Activated naive CD8-positive, alpha-beta T cell treated with anti-CD3 and anti-CD28 coated beads, Interleukin-2, amount 10 ng/mL, durations not matched to agents 7 days and 5 days (primary cell): ENCODE measurements around the gene EFCAB5. TPM values are rescaled to one million over a fixed set of nuclear protein-coding genes. Genes with fewer than 3 reads are reported as not detected.
"Not testable (repeated sequence)": the region's sequence is repeated elsewhere in the genome, so short reads cannot be mapped to it uniquely, and the experiment has no call there.

Experiments
- ATAC-seq: fragments of 150-1000 bp; cut with Tn5 transposase; one replicate; pipeline ENCODE4 v1.10.0; 2021; ENCODE audit warnings: low read depth, moderate library complexity
- POLR2A ChIA-PET: fragments of 350-600 bp; sonication (Branson Sonifier 250); formaldehyde crosslinking; loops from one replicate; lab custom pipeline; 2021; ENCODE audit warnings: antibody characterized with exemption; lab: Charles Lee
- DNase-seq: peaks from one replicate; pipeline ENCODE4 v3.0.0; 2021
- H3K27ac Mint-ChIP-seq: one replicate; pipeline ENCODE4 v1.8.0; 2022; ENCODE audit warnings: mild to moderate bottlenecking, mixed read lengths
- H3K27me3 Mint-ChIP-seq: one replicate; pipeline ENCODE4 v1.8.0; 2022; ENCODE audit warnings: mild to moderate bottlenecking, moderate library complexity, mixed read lengths
- H3K36me3 Mint-ChIP-seq: one replicate; pipeline ENCODE4 v1.8.0; 2021; ENCODE audit warnings: mild to moderate bottlenecking, mixed read lengths
- H3K4me1 Mint-ChIP-seq: one replicate; pipeline ENCODE4 v1.8.0; 2021; ENCODE audit warnings: mixed read lengths
- H3K4me3 Mint-ChIP-seq: one replicate; pipeline ENCODE4 v1.8.0; 2022; ENCODE audit warnings: mild to moderate bottlenecking, moderate library complexity, mixed read lengths
- H3K9me3 Mint-ChIP-seq: one replicate; pipeline ENCODE4 v1.8.0; 2021; ENCODE audit warnings: mixed read lengths
- total RNA-seq, 2 experiments: library from RNA; stranded (reverse); gene quantifications; one replicate each; pipeline ENCODE4 v1.2.3, GENCODE V29; 2021

Gene EFCAB5
- total RNA-seq, 2 experiments from 2014 or later, result 0.74 to 1.3 TPM

DNA sequence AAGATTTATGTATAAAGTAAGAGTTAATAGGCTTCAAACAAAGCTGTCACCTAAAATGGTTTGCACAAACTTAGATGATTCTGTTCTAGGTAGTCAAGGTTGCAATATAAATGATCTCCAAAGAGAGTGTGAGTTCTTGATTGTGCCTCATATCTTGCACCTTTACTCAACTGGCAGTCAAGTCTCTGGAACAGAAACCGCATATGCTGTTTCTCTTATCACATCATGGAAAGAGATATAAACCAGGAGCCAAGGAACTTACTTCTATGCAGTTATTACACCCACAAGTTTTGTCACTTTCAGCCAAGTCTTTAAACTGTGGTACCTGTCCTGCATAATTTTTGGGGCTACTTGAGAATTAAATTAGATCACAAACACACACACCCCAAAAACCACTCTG lies 16.6 kb upstream of the EFCAB5 start:
- no peak overlapping the region for H3K27ac Mint-ChIP-seq
- DNase-seq (no peak), ATAC-seq (no peak)
- H3K4me1 Mint-ChIP-seq, result peaks cover 17% of the 10 kb centered on the region
- POLR2A ChIA-PET, result no interaction called here
- no peak overlapping the region for H3K4me3 Mint-ChIP-seq
- no peaks in the 10 kb centered on the region for H3K27me3 Mint-ChIP-seq
- H3K36me3 Mint-ChIP-seq, result peaks cover 17% of the 10 kb centered on the region
- no peaks in the 10 kb centered on the region for H3K9me3 Mint-ChIP-seq

DNA sequence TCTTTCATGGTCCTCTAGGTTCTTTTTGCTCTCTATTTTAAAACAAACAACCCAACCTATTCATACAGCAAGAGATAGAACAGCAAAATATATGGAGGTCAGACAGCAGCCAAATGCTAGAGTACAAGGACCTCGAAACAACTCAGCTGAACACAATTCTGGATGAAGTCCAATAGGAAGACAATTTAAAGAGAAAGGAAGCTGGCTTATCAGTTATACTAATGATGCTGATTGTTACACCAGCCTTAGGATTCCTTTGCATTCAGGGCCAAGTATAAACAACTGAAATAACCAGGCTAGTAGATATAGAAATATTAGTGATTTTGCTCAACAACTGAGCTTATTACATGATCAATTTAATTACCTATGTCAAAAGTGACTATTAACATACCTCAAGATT lies 13.9 kb upstream of the EFCAB5 start:
- Mint-ChIP-seq H3K36me3 (peaks cover 15% of the 10 kb centered on the region), H3K9me3 (no peaks in the 10 kb centered on the region), H3K27me3 (no peaks in the 10 kb centered on the region), H3K4me1 (peaks cover 13% of the 10 kb centered on the region), H3K4me3 (peak overlapping the region; percentile 33), H3K27ac (no peak overlapping the region)
- POLR2A ChIA-PET, result no interaction called here
- no peak for ATAC-seq
- DNase-seq, result no peak

DNA sequence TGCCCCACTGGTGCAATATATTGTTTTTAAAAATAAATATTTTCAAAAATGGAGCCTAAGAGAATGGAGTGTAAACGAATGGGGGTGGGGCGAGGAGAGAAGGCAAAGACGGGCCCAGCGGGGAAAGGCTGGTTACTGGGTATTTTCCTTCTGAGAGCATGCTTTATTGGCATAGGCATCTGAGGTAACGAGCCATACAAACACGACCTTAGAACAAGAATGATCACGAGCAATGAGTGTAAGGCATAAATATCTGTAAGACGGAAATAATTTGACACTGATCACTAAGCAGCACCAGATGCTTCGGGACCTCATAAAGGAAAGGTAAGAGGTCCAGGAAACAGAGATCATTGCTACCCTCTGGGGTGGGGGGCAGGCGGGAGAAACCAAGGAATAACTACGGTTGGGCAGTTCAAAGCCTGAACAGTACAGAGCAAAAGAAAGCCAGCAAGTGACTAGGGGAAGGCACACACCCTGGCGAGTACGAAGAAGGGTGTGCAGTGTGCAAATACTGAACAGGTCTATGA lies 12.4 kb upstream of the EFCAB5 start:
- Mint-ChIP-seq H3K9me3 (no peaks in the 10 kb centered on the region), H3K4me1 (peaks cover 13% of the 10 kb centered on the region), H3K27me3 (no peaks in the 10 kb centered on the region), H3K36me3 (peaks cover 13% of the 10 kb centered on the region), H3K27ac (no peak overlapping the region), H3K4me3 (no peak overlapping the region)
- POLR2A ChIA-PET, result interaction anchor here (0.6 to 3.3 kb wide), 6 partner anchors 37 to 314 kb away, joined by 3 to 42 read pairs (median 8); no protein-coding TSS in a partner anchor
- DNase-seq (no peak), ATAC-seq (no peak)

DNA sequence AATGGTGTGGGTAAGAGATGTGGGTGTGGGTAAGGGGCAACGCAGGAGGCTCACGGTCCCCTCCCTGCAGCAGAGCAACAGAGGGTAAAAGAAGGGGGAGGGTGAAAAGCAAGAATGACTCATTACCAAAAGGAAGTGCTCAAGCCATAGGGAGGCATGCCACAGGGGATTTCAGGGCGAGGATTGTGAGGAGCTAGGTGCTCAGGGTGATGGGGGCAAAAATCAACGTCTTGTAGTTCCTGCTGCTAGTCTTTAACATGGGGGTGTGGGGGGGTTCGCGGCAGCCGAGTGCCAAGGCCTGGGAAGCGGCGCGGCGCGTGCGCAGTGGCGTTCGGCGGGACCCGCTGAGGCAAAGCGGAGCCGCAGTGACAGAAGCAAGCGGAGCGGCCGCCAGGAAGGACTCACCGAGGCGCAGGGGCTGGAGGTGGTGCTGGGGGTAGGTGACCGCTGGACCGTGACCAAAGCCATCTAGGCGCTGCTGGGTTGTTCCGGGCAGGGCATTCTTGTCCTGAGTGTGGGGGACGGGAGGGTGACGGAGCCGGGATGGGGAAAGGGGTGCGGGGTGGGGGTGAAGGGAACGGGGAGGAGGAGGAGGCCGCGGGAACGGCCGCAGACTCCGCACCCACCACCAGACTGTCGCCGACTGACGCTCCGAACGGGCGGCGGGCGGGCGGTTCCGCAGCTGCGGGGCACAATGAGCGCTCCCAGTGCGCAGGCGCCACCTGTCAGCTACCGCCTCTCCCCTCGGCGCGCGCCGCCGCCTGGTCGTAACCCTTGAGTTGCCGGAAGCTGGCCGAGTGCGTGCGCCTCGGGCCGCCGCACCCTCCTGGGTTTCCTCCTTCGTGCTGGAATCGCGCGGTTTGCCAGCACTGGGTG lies 11.7 kb upstream of the EFCAB5 start, which contains the start of gene SSH2:
TSS of gene SSH2 (minus strand) at position 696 of the 876 bp plus-strand sequence. CDS start at position 468, 228 bp downstream.
- no peak within 1 kb of the TSS for H3K4me3 Mint-ChIP-seq
- POLR2A ChIA-PET, result interaction anchor here (0.6 to 3.3 kb wide), 11 partner anchors 38 to 314 kb away, joined by 3 to 42 read pairs (median 4); partner anchors contain the start of gene CORO6
- H3K27me3 Mint-ChIP-seq, result no peaks in the 10 kb centered on the region
- H3K27ac Mint-ChIP-seq, result no peak within 1 kb of the TSS
- DNase-seq (peak; percentile 90), ATAC-seq (peak; percentile 74)
- peaks cover 13% of the 10 kb centered on the region for H3K36me3 Mint-ChIP-seq
- H3K9me3 Mint-ChIP-seq, result no peaks in the 10 kb centered on the region
- H3K4me1 Mint-ChIP-seq, result peaks cover 13% of the 10 kb centered on the region

DNA sequence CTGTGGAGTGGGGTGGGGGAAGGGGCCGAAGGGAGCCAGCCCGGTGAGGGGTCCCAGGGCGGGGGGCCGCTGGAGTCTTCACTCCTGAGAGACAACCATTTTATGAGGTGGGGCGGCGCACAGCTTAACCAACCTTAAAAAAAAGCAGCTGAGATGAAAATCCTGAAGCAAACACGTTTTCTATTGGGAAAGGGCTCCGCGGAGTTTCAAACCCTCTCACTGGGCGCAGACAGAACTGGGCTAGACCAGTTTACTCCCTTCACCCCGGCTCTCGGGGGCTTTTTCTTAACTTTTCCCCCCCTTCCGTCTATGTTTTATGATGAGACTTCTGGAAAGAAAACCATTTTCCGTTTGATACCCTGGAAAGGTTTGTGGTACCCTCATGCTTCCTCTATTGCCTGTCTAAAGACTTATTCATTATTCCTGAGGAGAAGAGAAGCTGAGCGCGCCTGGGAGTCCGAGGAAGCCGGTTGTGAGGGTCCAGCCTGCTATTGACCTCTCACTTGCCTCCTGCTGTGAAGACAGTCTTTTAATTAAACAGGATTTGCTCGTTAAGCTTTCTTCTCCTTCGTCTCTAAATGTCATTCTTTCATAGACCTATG lies 10.9 kb upstream of the EFCAB5 start:
- no peak overlapping the region for H3K27ac Mint-ChIP-seq
- POLR2A ChIA-PET, result interaction anchor here (0.6 to 3.3 kb wide), 12 partner anchors 8 to 363 kb away, joined by 3 to 42 read pairs (median 4); partner anchors contain the start of gene CORO6
- DNase-seq, result no peak
- no peaks in the 10 kb centered on the region for H3K9me3 Mint-ChIP-seq
- no peaks in the 10 kb centered on the region for H3K27me3 Mint-ChIP-seq
- peak; percentile 24 for ATAC-seq
- no peak overlapping the region for H3K4me3 Mint-ChIP-seq
- H3K36me3 Mint-ChIP-seq, result peaks cover 13% of the 10 kb centered on the region
- peaks cover 13% of the 10 kb centered on the region for H3K4me1 Mint-ChIP-seq

DNA sequence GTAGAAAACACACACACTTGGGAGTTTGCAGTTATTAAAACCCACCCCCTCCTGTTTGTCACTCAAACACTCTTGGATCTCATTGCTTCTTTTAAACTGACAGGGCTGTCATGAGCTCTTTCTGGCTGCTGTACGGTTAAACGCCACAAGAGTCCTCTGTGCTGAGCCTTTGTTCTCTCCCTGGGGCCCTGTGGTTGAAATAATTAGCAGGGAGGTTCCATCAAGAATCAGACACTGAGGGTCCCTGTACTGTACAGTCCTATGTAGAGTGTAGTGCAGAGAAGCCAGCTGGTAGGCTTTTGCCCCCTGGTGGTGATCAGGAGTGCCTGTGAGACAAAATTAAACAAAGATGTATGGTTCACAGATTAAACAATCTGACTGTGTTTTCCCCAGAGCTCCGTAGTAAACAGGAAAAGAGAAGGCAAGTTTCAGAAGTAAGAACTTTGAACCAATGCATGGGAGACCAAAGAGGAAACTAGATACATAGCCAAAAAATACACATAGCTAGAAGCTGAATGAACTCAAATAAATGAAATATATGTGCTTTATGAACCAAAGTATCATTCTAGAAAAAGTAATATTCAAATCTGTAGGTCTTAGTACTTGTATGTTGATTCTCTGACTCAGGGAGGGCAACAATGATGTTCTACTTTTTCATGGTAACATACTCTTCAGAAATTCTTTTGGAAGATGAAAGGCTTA lies 10.1 kb upstream of the EFCAB5 start:
- Mint-ChIP-seq H3K27ac (no peak overlapping the region), H3K4me1 (peaks cover 12% of the 10 kb centered on the region), H3K27me3 (peaks cover 3% of the 10 kb centered on the region), H3K36me3 (peaks cover 11% of the 10 kb centered on the region), H3K9me3 (no peaks in the 10 kb centered on the region), H3K4me3 (no peak overlapping the region)
- peak; percentile 53 for DNase-seq
- ATAC-seq, result peak; percentile 74
- POLR2A ChIA-PET, result interaction anchor here (0.9 to 3.3 kb wide), 8 partner anchors 9 to 364 kb away, joined by 3 to 42 read pairs (median 11); partner anchors contain the start of gene CORO6

DNA sequence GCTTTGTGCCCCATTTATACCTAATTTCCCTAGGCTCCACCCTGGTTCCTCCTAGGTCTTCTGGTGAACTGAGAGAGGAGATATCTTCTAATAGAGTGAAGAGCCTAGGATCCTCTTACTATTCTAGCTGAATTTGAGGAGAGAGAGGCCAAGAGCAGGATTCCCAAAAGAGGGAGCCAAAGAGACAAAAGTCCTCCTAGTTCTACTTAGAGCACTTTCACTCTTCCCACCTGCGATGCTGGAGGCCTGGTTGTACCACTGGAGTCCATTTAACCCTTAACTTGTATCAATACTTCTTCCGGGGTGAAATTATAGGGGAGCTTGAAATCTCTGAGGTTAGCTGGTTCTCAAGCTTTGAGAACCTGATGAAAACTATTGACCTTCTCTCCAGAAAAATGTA lies 8.1 kb upstream of the EFCAB5 start:
- H3K27me3 Mint-ChIP-seq, result peaks cover 3% of the 10 kb centered on the region
- POLR2A ChIA-PET, result no interaction called here
- peaks cover 3% of the 10 kb centered on the region for H3K36me3 Mint-ChIP-seq
- peaks cover 4% of the 10 kb centered on the region for H3K4me1 Mint-ChIP-seq
- no peak overlapping the region for H3K4me3 Mint-ChIP-seq
- no peaks in the 10 kb centered on the region for H3K9me3 Mint-ChIP-seq
- ATAC-seq (no peak), DNase-seq (no peak)
- H3K27ac Mint-ChIP-seq, result no peak overlapping the region

DNA sequence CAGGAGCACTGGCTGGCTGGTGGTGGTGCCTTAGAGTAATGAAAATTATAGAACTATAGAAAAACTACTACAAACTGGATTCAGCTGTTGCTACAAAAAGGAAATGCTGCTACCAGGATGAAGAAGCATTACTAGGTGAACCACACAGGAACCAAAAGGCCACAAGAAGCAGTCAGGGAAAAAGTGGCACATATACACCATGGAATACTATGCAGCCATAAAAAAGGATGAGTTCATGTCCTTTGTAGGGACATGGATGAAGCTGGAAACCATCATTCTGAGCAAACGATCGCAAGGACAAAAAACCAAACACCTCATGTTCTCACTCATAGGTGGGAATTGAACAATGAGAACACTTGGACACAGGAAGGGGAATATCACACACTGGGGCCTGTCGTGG lies 5.5 kb upstream of the EFCAB5 start:
- H3K9me3 Mint-ChIP-seq, H3K4me1 Mint-ChIP-seq, POLR2A ChIA-PET, H3K27ac Mint-ChIP-seq, DNase-seq, ATAC-seq, H3K36me3 Mint-ChIP-seq, H3K4me3 Mint-ChIP-seq, H3K27me3 Mint-ChIP-seq: not testable (repeated sequence)

DNA sequence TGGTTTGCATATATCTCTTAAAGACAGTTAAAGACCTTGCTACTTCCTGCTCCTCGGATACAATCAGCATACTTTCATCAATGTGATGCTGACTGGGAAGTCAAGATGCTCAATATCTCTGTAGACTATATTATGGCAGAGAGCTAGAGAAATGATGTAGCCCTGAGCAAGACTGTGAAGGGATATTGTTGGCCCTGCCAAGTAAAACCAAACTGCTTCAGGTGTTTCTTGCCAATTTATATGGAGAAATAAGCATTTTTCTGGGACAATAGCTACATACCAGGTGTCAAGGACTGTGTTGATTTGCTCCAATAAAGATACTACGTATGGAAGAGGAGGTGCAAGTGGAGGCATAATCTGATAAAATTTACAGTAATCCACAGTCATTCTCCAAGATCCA lies 4.7 kb upstream of the EFCAB5 start:
- no peaks in the 10 kb centered on the region for H3K36me3 Mint-ChIP-seq

DNA sequence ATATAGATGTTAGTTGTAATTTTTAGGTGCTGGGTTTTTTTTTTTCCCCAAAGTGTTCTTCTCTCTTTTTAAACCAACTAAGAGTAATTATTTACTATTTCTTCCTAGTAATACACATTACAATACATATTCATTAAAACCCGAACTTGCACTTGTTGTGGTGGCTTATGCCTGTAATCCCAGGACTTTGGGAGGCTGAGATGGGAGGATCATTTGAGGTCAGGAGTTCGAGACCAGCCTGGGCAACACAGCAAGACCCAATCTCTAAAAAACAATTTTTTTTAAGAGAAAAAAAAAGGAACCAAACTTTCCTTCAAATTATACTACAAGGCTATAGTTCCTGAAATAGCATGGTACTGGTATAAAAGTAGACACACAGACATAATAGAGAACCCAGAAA lies 3.8 kb downstream of the EFCAB5 start:
- H3K27me3 Mint-ChIP-seq, result no peaks in the 10 kb centered on the region
- POLR2A ChIA-PET, result no interaction called here
- DNase-seq (no peak), ATAC-seq (no peak)
- no peak overlapping the region for H3K27ac Mint-ChIP-seq
- H3K36me3 Mint-ChIP-seq, result no peaks in the 10 kb centered on the region
- H3K4me3 Mint-ChIP-seq, result no peak overlapping the region
- H3K4me1 Mint-ChIP-seq, result peaks cover 3% of the 10 kb centered on the region
- no peaks in the 10 kb centered on the region for H3K9me3 Mint-ChIP-seq

More for the DNA sequence above, 4.7 kb upstream of the EFCAB5 start:
- DNase-seq, result no peak
- ATAC-seq, result no peak
- Mint-ChIP-seq H3K27ac (no peak overlapping the region), H3K9me3 (no peaks in the 10 kb centered on the region), H3K4me3 (no peak overlapping the region), H3K27me3 (peaks cover 7% of the 10 kb centered on the region), H3K4me1 (peaks cover 5% of the 10 kb centered on the region)
- POLR2A ChIA-PET, result no interaction called here

DNA sequence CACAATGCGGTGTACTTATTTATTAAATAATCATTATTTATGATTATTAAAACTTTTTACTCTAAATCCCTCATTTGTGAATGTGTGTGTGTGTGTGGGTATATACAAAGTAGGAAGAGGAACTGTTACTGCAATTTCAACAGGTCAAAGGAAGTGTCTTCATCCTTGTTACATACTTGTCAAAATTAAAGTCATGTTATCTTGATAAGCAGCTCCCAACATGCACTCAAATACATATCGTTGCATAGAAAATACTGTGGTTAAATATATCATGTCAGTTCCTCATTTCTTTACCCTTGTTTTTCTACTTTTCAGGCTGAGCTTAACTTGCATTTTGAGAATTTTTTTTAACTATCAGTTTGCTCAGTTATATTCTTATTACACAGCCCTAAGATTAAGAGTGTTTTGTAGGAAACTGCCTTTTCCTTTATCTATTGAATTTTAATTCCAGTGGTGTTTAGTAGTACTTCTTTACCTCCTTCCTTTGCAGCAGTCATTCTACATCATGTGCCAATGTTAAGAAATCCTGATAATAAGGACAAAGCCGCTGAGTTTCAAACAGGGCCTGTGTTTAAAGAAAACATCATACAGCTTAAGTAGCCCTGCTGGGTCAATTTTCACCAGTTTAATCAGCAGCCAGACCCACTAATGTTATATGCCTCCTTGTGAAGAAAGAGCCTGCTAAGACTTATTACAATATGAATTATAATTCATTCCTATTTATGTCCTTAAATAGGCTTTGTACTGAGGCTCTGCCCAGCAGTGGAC lies 7.2 kb downstream of the EFCAB5 start:
- Mint-ChIP-seq H3K36me3 (peaks cover 3% of the 10 kb centered on the region), H3K27me3 (no peaks in the 10 kb centered on the region), H3K4me1 (peaks cover 3% of the 10 kb centered on the region), H3K4me3 (no peak overlapping the region), H3K27ac (no peak overlapping the region), H3K9me3 (peaks cover 4% of the 10 kb centered on the region)
- ATAC-seq, result no peak
- DNase-seq, result no peak
- POLR2A ChIA-PET, result no interaction called here

DNA sequence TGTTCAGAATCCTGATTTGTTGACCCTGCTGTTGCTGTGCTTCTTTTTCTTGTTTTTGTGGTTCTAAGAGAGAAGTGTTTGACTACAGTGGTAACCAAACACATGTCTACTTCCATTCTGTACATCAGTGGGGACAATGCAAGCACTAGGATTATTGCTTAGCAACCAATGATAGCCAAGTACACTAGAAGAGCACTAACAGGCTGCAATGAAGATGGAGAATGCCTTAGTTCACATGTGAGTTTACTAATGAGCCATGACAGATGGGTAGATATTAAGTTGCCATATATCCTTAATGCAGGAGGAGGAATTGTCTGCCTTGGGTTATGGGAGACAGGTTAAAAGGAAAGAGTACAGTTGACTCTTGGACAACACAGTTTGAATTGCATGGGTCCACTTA lies 8.3 kb downstream of the EFCAB5 start:
- Mint-ChIP-seq H3K27ac (no peak overlapping the region), H3K36me3 (peaks cover 5% of the 10 kb centered on the region), H3K4me3 (no peak overlapping the region), H3K27me3 (no peaks in the 10 kb centered on the region), H3K9me3 (peaks cover 8% of the 10 kb centered on the region), H3K4me1 (peaks cover 3% of the 10 kb centered on the region)
- DNase-seq, result no peak
- ATAC-seq, result no peak
- POLR2A ChIA-PET, result no interaction called here
